HepG2 (cell line): ENCODE results near the gene CHST14. TPM values are rescaled to one million over a fixed set of nuclear protein-coding genes. Genes with fewer than 3 reads are reported as not detected.

Experiments
- DNMT1 ChIP-seq: sonication (generic); formaldehyde crosslinking; IDR thresholded peaks from 2 replicates; pipeline ENCODE4 v1.5.1; 2020; ENCODE audit warnings: mild to moderate bottlenecking, missing genetic modification reagents
- ELF1 ChIP-seq: sonication (generic); formaldehyde crosslinking; IDR thresholded peaks from 2 replicates; pipeline ENCODE4 v1.4.0; 2020; ENCODE audit warnings: missing genetic modification reagents
- GABPB1 ChIP-seq: IDR thresholded peaks from 2 replicates; pipeline ENCODE4 v1.6.1; 2016; ENCODE audit warnings: mild to moderate bottlenecking, missing genetic modification reagents, moderate library complexity, missing compliant biosample characterization
- IKZF1 ChIP-seq: fragments of 450-650 bp; IDR thresholded peaks from 2 replicates; pipeline ENCODE4 v1.7.1; 2016
- JARID2 ChIP-seq: sonication (generic); formaldehyde crosslinking; IDR thresholded peaks from 2 replicates; pipeline ENCODE4 v1.8.1; 2023; ENCODE audit warnings: missing genetic modification reagents, inconsistent platforms; ENCODE audit not compliant: insufficient replicate concordance
- JDP2 ChIP-seq: sonication (generic); formaldehyde crosslinking; IDR thresholded peaks from 2 replicates; pipeline ENCODE4 v1.8.1; 2022; ENCODE audit warnings: missing genetic modification reagents, borderline replicate concordance
- MAFG ChIP-seq: sonication (generic); formaldehyde crosslinking; IDR thresholded peaks from 2 replicates; pipeline ENCODE4 v1.5.1; 2020; ENCODE audit warnings: mild to moderate bottlenecking, missing genetic modification reagents
- NCOR1 ChIP-seq: fragments of 200-600 bp; sonication (generic); IDR thresholded peaks from 2 replicates; pipeline ENCODE4 v1.7.0; 2017; ENCODE audit warnings: antibody characterized with exemption, low read length, borderline replicate concordance
- NFIC ChIP-seq: IDR thresholded peaks from 2 replicates; pipeline ENCODE4 v1.6.1; 2012; ENCODE audit warnings: mild to moderate bottlenecking, low read length, inconsistent platforms
- NKX3-1 ChIP-seq: sonication (generic); formaldehyde crosslinking; IDR thresholded peaks from 2 replicates; pipeline ENCODE4 v1.5.0; 2020; ENCODE audit warnings: missing genetic modification reagents
- POGZ ChIP-seq: sonication (generic); formaldehyde crosslinking; IDR thresholded peaks from 2 replicates; pipeline ENCODE4 v1.4.0; 2020; ENCODE audit warnings: mild to moderate bottlenecking, missing genetic modification reagents
- POLR2G ChIP-seq: fragments of 200-400 bp; formaldehyde crosslinking; IDR thresholded peaks from 2 replicates; pipeline ENCODE4 v1.6.1; 2018; ENCODE audit warnings: mild to moderate bottlenecking, low read depth, low read length, moderate library complexity
- PPARG ChIP-seq: conservative IDR thresholded peaks from 2 replicates; pipeline ENCODE4 v1.6.1; 2016; ENCODE audit warnings: missing biosample characterization, missing genetic modification reagents
- RAD21 ChIP-seq: fragments of 450-650 bp; formaldehyde crosslinking; IDR thresholded peaks from 2 replicates; pipeline ENCODE4 v1.5.0; 2020; ENCODE audit warnings: mild to moderate bottlenecking
- SIX4 ChIP-seq: sonication (generic); formaldehyde crosslinking; IDR thresholded peaks from 2 replicates; pipeline ENCODE4 v1.4.0; 2020; ENCODE audit warnings: missing genetic modification reagents
- SP140L ChIP-seq: sonication (generic); formaldehyde crosslinking; IDR thresholded peaks from 2 replicates; pipeline ENCODE4 v1.4.0; 2020; ENCODE audit warnings: missing genetic modification reagents, borderline replicate concordance
- SRSF4 ChIP-seq: fragments of 200-400 bp; formaldehyde crosslinking; IDR thresholded peaks from one replicate; pipeline ENCODE4 v1.6.1; 2018; ENCODE audit warnings: mild to moderate bottlenecking, low read depth, low read length, moderate library complexity; ENCODE audit not compliant: poor library complexity, severe bottlenecking
- ZNF20 ChIP-seq: sonication (generic); formaldehyde crosslinking; IDR thresholded peaks from 2 replicates; pipeline ENCODE4 v1.4.0; 2020; ENCODE audit warnings: mild to moderate bottlenecking, moderate library complexity, missing genetic modification reagents
- ZNF230 ChIP-seq: sonication (generic); formaldehyde crosslinking; IDR thresholded peaks from 2 replicates; pipeline ENCODE4 v1.4.0; 2020; ENCODE audit warnings: mild to moderate bottlenecking, missing genetic modification reagents
- ZNF282 ChIP-seq: fragments of 450-650 bp; IDR thresholded peaks from 2 replicates; pipeline ENCODE4 v1.6.1; 2018; ENCODE audit not compliant: partially characterized antibody
- ZNF589 ChIP-seq: sonication (generic); formaldehyde crosslinking; conservative IDR thresholded peaks from 2 replicates; pipeline ENCODE4 v1.8.0; 2022; ENCODE audit warnings: mild to moderate bottlenecking, moderate library complexity, missing genetic modification reagents
- ZNF737 ChIP-seq: sonication (generic); formaldehyde crosslinking; IDR thresholded peaks from 2 replicates; pipeline ENCODE4 v1.5.0; 2020; ENCODE audit warnings: missing genetic modification reagents, mild to moderate bottlenecking, borderline replicate concordance
- ZNF773 ChIP-seq: sonication (generic); formaldehyde crosslinking; IDR thresholded peaks from 2 replicates; pipeline ENCODE4 v1.4.0; 2020; ENCODE audit warnings: missing genetic modification reagents, borderline replicate concordance
- ZNF792 ChIP-seq: IDR thresholded peaks from 2 replicates; pipeline ENCODE4 v1.6.1; 2016
- ZSCAN12 ChIP-seq: sonication (generic); formaldehyde crosslinking; IDR thresholded peaks from 2 replicates; pipeline ENCODE4 v1.9.0; 2021; ENCODE audit warnings: mild to moderate bottlenecking, missing genetic modification reagents
- polyA plus RNA-seq, 8 experiments: library from polyadenylated mRNA; depleted of rRNA in 3 of 8; stranded (reverse) in 7 of 8; unstranded in 1 of 8; fragments of >200 nt; fragmentation: Illumina TruSeq in 4 of 8; extraction: Trizol in 4 of 8; gene quantifications; 2 replicates each; pipeline versions ENCODE4 v1.2.1 to v1.2.3, GENCODE V29; 2011 to 2016; ENCODE audit warnings: low read depth in 4 of 8, missing spikeins in 1 of 8, mixed read lengths in 1 of 8; ENCODE audit not compliant: insufficient read depth in 1 of 8
- total RNA-seq, 5 experiments: library from RNA; depleted of rRNA; stranded (reverse); fragments of >200 nt; fragmentation: Illumina TruSeq; extraction: Trizol; gene quantifications; 2 replicates each; pipeline ENCODE4 v1.2.3, GENCODE V29; 2016; ENCODE audit warnings: low read depth in 1 of 5
- TF ChIP-seq, protein P1 (sequence below): sonication (generic); formaldehyde crosslinking; IDR thresholded peaks from 2 replicates; pipeline ENCODE4 v1.4.0; 2020; ENCODE audit warnings: missing genetic modification reagents
- TF ChIP-seq, protein P2 (sequence below): sonication (generic); formaldehyde crosslinking; IDR thresholded peaks from 2 replicates; pipeline ENCODE4 v1.9.0; 2021; ENCODE audit warnings: missing genetic modification reagents, mild to moderate bottlenecking, borderline replicate concordance
- TF ChIP-seq, protein P3 (sequence below): sonication (generic); formaldehyde crosslinking; IDR thresholded peaks from 2 replicates; pipeline ENCODE4 v1.4.0; 2020; ENCODE audit warnings: mild to moderate bottlenecking, missing genetic modification reagents

Gene CHST14
- total and polyA plus RNA-seq, 2 of the 13 experiments (the other 11 are each of a cell fraction or from before 2014, with no cell fraction given) = 8.9 to 12.4 TPM

DNA sequence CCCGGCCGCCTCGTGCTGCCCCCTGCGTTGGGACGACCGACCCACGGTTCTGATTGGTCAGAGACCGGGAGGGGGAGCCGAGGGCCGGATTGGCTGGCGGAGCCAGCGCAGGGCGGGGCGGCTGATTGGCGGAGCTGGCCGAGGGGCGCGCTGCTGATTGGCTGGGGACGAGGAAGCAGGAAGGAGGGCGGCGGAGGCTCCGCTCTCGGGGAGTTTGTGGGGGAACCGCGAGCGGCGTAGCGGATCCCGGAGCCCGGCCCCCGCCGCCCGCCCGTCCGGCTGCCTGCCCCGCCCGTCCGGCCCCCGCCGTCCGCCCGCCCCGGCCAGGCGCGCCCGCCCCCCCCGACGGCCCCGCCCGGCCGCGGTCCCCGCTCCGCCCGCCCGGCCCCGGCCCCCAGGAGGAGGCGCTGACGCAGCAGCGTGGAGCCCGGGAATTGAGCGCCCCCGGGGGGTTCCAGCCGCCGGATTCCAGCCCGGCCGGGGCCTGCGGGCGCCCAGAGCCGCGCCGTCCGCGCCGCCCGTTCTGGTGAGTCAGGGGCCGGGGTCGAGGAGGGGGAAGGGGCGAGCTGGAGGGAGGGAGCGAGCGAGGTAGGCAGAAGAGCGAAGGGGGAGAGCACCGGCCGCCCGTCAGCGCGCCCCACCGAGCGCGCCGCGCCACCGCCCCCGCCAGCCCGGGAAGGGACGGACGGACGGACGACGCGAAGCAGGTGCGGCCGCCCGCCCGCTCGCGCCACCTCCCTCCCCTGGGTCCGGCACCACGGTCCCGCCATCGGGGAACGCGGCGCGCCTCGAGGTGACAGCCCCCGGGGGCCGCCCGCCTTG, 29.8 kb upstream of the CHST14 start, which contains the start of gene BAHD1 (continued):
- TF ChIP-seq, protein P1, sequence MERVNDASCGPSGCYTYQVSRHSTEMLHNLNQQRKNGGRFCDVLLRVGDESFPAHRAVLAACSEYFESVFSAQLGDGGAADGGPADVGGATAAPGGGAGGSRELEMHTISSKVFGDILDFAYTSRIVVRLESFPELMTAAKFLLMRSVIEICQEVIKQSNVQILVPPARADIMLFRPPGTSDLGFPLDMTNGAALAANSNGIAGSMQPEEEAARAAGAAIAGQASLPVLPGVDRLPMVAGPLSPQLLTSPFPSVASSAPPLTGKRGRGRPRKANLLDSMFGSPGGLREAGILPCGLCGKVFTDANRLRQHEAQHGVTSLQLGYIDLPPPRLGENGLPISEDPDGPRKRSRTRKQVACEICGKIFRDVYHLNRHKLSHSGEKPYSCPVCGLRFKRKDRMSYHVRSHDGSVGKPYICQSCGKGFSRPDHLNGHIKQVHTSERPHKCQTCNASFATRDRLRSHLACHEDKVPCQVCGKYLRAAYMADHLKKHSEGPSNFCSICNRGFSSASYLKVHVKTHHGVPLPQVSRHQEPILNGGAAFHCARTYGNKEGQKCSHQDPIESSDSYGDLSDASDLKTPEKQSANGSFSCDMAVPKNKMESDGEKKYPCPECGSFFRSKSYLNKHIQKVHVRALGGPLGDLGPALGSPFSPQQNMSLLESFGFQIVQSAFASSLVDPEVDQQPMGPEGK (CRISPR knock-in tag) = peak; percentile 93
- no peak for TF ChIP-seq NFIC
- TF ChIP-seq SIX4 = no peak
- TF ChIP-seq GABPB1 (CRISPR knock-in tag) = peak; percentile 79
- TF ChIP-seq POLR2G = peak; percentile 43; the same call in 1 of the 2 replicates
- no peak for TF ChIP-seq NCOR1
- TF ChIP-seq, protein P2, sequence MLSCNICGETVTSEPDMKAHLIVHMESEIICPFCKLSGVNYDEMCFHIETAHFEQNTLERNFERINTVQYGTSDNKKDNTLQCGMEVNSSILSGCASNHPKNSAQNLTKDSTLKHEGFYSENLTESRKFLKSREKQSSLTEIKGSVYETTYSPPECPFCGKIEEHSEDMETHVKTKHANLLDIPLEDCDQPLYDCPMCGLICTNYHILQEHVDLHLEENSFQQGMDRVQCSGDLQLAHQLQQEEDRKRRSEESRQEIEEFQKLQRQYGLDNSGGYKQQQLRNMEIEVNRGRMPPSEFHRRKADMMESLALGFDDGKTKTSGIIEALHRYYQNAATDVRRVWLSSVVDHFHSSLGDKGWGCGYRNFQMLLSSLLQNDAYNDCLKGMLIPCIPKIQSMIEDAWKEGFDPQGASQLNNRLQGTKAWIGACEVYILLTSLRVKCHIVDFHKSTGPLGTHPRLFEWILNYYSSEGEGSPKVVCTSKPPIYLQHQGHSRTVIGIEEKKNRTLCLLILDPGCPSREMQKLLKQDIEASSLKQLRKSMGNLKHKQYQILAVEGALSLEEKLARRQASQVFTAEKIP (CRISPR knock-in tag) = no peak
- no peak for TF ChIP-seq NKX3-1 (CRISPR knock-in tag)
- no peak for TF ChIP-seq ZNF737 (CRISPR knock-in tag)
- peak; percentile 84 for TF ChIP-seq ELF1 (CRISPR knock-in tag)
- TF ChIP-seq MAFG (CRISPR knock-in tag) = no peak
- no peak for TF ChIP-seq SP140L (CRISPR knock-in tag)
- TF ChIP-seq ZNF792 = 0 out of 2 replicates have a peak, but pooled peaks have one; percentile 17
- TF ChIP-seq ZNF773 (CRISPR knock-in tag) = no peak
- no peak for TF ChIP-seq DNMT1
- TF ChIP-seq IKZF1 = no peak
- TF ChIP-seq PPARG (CRISPR knock-in tag) = no peak
- TF ChIP-seq ZNF282 = no peak
- TF ChIP-seq ZNF230 (CRISPR knock-in tag) = no peak
- no peak for TF ChIP-seq JARID2 (CRISPR knock-in tag)
- TF ChIP-seq ZNF20 (CRISPR knock-in tag) = no peak
- no peak for TF ChIP-seq ZSCAN12 (CRISPR knock-in tag)
- TF ChIP-seq JDP2 (CRISPR knock-in tag) = no peak
- no peak for TF ChIP-seq ZNF589 (CRISPR knock-in tag)
- TF ChIP-seq RAD21 (CRISPR knock-in tag) = no peak
- no peak for TF ChIP-seq SRSF4
- TF ChIP-seq, protein P3, sequence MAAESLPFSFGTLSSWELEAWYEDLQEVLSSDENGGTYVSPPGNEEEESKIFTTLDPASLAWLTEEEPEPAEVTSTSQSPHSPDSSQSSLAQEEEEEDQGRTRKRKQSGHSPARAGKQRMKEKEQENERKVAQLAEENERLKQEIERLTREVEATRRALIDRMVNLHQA (CRISPR knock-in tag) = no peak
- no peak for TF ChIP-seq POGZ (CRISPR knock-in tag)
